Right renal cortex interstitium (tissue), 3 donors: ENCODE results near the gene C10orf90. TPM values are rescaled to one million over a fixed set of nuclear protein-coding genes. Genes with fewer than 3 reads are reported as not detected.

Source experiments
- DNase-seq, 3 donors: peaks; one replicate each; pipeline ENCODE4 v3.0.0-alpha.2; 2013; ENCODE audit warnings: low read depth in 3 of 3, low spot score in 2 of 3
- polyA plus RNA-seq, 3 donors: library from polyadenylated mRNA; unstranded; fragments of 120-200 nt; gene quantifications; one replicate each; pipeline ENCODE4 v1.2.1, GENCODE V29; 2013; ENCODE audit not compliant: insufficient read length in 3 of 3

The C10orf90 gene
- polyA plus RNA-seq, 3 donors: 0.31 to 1.2 (median 0.69) TPM

DNA sequence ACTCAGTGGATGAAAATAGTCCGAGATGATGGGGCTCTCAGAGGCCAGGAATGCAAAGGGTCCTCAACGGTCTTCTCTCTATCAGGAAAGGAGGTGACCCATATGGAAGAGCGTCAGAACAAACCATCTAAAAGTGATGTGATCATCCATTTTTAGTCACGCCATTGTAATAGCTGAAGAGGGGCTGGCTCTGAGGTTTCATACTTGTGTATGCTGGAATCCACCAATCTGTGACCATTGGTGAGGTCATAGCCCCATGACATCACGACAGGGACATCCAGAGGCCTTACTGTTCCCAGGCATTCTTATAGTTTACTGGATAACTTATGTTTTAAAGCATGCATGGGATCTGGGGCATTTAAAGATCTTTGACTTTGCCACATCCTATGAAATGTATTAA lies 83.6 kb downstream of the C10orf90 start:
- no peak for DNase-seq

DNA sequence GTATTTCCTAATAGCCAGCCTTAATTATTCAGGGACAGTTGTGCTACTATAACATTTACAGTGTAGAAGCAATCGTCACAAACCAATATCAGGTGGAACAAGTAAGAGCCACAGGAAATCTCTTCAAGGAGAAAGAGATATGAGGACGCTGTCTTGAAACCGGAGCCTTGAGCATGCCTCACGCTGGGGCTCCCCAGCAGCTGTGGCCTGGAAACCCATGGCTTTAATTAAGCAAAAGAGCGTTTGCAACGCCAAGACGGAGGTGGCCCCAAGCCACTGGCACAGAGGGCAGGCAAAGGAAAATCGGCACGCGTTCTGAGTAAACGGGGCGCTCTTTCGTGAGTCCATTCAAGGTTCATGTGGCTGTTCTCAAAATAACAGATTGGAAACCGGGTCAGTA lies 84.4 kb downstream of the C10orf90 start:
- no peak for DNase-seq

DNA sequence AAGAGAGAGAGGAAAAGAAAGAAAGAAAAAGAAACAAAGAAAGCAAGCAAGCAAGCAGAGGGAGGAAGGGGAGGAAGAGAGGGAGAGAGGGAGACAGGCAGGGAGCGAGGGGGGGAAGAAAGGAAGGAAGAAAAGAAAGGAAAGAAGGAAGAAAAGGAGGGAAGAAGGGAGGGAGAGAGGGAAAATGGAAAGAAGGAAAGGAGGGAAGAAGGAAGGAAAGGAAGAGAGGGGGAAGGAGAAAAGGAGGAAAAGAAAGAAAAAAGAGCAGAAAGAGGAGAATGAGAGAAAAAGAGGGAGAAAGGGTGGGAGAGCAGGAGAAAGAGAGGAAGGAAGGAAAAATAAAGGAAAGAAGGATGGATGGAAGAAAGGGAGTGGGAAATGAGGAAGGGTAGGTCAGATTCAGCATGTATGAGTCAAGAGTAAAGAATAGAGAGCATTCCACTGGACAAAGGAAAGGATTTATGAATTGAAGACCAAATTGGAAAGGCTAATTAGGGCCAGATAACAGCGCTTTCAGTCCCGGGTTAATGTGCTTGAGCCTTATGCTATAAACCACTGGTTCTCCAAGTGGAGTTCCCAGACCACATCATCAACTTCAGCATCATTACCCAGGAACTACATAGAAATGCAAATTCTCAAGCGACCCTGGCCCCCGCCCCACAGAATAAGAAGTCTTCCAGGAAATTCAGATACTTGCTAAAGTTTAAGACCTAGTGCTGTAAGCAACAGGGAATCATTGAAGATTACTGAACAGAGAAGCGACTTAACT lies 85.1 kb downstream of the C10orf90 start:
- no peak for DNase-seq

DNA sequence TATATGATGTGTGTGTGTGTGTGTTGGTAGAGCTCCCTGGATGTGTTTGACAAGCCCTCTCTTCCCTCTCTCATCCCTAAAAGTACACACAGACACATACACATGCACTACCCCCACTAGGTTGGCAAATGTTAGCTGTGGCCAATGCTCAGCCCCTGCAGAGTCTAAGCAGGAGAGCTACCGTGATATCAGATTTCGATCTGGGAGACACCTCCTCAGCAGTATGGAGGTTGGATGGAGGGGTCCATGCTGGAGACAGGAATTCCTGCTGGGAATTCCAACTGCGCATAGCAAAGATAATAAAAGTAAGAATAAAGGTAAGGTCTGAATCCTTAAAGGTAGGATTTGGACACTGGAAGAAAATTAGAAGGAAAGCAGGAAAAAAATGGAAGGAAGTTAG lies 85.7 kb downstream of the C10orf90 start:
- no peak for DNase-seq

DNA sequence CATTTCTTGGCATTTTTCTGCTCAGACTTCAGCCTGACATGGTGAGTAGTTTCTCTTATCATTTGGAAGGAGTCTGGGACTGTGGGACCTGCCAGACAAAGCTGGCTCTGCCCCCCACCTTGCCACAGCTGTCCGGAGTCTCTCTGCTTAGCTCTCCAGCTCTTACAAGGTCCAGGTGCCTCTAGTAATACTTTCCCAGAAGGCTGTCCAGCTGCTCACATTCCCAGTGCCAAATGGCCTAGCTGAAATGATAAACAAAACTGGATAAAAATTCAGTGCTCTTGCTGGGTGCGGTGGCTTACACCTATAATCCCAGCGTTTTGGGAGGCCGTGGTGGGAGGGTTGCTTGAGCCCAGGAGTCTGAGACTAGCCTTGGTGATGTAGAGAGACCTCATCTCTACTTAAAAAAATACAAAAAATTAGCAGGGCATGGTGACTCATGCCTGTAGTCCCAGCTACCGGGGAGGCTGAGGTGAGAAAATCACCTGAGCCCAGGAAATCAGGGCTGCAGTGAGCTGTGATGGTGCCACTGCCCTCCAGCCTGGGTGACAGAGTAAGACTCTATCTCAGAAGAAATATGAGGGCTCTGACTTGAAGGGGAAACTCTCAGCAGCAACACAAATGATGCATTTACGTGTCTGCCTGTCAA lies 86.8 kb downstream of the C10orf90 start:
- no peak for DNase-seq

DNA sequence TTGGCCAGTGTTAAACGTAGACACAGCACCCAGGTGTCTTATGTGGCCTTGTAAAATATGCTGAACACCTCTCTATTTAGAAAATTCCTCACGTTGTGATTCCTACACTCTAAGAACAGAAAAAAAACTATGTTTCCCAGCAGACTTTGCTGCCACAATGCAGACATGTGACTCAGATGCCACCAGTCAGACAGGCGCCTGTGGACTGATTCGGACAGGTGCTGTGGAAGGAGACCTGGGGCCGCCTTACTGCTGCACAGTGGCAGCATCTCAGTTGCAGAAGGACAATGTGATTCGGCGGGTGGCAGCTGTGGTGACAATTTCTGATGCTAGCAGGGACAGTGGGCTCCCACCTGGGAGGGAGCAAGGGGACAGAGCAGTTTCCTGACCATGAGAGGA lies 88.8 kb downstream of the C10orf90 start:
- no peak for DNase-seq

DNA sequence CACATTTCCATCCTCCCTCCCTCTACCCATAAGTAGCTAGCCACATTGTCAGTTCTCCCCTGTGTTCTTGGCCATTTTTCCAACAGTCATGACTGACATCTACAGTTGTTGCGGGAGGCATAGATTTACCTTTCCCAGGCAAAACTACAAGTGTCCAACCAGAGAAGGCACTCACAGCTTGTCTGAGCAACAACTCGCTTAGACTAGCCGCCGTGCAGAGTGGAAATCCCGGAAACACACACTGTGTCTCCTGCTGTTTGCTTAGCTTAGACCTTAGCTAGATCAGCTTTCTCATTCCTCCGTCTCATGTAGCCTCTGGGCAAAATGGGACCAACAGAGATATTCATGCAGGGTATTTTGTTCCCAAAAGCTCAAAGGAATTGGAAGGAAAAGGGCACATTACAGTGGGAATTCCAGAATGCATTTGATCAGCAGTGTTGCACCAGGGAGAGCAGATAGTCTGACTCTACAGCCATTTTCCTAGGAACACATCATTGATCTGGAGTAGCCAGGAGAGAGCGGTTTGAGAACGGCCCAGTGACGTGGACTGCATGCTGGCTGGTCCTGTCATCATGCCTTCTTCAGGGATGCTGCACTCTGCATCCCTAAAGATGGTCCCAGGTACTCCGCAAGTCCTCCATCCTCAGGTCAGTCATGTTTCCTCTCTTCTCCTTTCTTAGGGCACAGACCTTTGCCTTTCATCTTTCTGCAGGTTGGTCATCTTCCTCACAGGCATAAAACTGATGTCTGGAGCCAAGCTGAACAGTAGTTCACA lies 89.4 kb downstream of the C10orf90 start:
- no peak for DNase-seq

DNA sequence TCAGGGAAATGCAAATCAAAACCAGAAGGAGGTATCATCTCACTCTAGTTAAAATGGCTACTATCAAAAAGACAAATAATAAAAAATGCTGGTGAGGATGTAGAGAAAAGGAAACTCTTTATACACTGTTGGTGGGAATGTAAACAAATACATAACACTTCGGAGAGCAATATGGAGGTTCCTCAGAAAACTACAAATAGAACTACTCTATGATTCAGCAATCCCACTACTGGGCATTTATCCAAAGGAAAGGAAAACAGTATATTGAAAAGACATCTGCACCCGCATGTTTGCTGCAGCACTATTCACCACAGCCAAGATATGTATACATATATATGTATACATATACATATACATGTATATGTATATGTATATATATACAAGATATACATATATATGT lies 94.2 kb downstream of the C10orf90 start:
- DNase-seq: no peak

DNA sequence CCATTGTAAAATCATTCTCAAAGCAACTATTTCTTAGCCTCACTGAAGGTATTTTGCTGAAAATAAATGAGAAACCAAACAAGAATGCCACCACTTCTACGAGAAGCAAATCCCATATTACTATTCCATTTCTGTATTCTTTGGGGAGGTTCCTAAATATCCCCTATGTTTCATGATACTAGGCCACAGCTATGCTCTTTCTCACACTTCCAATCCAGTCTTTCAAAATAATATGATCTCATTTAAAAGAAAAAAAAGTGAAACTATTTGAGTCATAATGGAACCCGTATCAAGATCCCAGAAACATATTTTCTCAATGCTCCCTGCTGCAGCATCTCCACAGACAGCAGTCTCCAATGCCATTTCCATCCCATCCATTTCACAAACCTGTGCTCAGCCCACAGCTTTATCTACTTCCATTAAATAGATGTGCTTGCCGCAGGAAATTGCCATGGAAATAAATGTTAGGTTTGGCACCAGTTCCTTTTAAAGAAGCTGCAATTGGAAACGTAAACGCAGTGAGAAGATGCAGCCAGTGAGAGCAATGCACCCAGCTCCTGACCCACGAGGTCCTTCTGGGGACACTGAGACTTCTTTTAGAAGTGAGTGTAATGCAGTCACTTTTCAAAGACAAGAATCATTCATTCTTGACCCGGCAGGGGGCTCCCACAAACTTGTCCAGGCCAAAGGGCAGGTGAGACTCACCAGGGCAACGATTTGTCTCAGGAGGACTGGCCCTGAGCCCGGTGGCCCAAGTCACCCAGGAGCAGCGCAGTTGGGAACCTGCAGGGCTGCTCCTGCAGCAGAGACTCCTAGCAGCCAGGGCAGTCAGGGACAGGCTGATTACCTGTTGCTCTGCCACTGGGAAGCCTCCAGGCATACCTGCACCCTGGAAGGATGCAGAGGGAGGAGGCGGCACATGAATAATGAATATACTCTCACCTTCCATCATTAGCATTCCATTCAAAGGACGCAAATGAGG lies 99.6 kb downstream of the C10orf90 start:
- no peak for DNase-seq

DNA sequence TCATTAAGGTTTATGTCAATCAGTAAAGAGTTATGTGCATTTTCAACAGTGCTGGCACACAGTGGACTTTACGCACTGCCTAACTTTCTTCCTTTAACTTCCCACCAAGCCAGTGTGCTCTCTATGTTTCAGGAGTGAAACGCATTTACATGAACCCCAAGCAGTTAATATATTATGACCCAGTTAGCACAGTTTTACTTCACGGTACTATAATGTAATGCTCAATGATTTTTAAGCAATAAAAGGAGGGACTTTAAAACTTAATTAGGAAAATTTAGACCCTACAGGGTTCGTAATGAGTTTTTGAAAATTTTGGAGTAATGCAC lies 100.3 kb downstream of the C10orf90 start:
- DNase-seq: no peak

DNA sequence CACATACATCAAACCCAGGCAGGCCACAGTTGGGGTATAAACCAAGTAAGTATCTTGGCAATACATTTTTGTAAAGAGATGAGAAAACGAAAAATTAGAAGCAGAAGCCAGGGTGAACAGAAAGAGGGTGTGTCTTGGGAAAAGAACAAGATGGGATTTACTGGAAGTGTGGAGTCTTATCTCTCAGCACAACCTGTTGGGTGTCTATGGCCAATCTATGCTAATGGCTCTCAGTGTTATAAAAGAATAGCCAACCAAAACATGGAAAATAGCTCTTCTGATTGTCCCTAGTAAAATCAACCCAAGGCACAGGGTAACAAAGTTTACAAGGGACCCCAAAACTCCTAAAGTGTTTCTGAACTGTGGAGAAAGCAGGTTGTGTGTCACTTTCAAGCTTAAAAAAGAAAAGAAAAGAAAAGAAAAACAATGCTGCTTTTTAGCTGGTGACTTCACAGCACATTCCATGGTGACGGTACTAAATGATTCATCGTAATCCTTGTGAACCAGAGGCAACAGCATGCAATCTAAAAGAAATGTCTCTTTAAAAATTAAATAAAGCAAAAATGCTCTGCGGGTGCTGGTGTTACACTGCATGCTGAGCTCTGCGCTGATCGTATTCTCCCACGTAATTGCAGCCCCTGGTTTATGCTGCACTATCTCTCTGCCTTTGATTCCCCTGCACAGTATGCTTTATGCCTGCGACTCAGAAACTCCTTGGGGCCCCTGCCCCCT lies 100.8 kb downstream of the C10orf90 start:
- DNase-seq: no peak

DNA sequence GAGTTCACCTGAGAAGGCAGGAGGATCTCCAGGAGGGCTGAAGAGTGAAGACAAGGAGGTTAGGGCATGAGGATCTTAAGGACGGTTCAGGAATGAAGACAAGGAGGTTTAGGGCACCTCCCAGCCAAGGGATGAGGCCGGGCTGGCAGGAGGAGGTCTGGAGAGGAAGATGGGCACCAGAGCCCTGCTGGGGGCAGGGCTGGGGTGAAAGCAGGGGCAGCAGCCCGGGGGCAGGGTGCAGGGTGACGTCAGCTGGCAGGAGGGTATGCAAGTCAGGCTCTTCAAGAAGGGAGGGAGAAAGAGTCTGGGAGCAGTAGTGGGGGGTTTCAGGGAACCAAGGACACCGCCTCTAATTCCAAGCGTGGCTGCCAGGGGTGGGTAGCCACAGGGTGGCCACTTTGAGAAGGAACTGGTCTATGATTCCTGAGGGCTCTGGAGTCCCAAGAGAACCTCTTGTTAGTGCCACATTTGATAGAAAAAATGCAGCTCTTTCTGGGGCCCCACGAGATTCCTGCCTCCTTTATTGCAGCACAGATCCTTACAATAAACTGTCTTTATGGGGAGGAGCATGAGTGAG lies 101.6 kb downstream of the C10orf90 start:
- DNase-seq: no peak

DNA sequence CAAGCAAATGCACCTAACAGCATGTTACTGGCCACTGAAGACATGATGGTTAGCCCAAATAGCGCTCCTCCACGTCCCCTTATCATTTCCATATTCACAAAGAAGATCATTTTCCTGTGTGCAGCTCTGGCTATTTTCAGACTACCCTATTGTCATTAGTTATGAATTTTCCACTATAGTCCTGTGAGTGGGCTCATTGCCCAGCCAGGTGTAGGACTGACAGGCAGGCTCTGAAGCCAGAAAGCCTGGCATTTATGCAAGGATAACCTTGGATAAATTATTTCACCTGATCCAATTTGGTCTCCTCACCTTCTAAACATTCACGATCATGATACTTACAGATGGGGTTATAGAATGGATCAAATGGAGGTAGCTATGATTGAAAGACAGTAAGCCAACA lies 104.6 kb downstream of the C10orf90 start:
- no peak for DNase-seq

DNA sequence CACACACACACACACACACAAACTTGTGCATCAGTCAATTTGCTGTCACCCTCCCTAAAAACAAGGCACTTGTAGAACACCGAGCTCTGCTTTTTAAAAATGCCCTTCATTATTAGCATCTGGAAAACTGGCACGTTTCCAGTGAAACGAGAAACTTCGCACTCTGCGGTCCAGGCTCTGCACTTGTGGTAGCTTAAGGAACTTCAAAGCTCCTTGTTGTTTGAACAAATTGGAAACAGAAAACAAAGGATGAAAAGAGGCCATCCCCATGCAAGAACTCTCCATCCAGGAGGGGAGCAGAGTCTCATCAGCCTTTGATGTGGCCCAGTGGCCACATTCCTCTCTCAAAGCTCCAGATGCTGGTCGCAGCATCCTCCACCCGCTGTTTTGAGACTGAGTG lies 105.1 kb downstream of the C10orf90 start:
- DNase-seq: no peak

DNA sequence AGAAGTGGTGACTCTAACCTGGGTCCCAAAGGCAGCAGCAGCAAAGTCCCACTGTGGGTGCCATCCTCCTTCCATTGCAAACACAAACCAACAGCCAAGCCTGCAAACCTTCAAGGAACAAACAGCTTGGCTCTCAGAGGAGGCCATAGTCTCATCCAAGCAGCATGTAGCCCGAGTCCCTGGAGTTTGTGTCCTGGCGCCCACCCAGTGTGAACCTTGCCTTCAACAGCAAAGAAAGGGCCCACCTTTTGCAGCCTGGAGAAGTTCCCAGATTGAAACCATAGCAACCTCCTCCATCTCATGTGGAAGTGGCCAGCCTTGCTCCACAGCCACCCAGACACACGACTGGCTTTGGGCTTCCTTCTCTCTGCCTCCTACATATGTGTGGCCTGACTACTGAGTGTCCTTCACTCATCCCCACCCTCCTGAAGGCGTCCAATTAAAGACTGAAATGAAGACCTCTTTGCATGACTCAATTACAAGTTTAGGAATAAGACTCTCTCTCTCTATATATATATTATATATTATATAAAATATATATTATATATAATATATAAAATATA lies 106.1 kb downstream of the C10orf90 start:
- DNase-seq: no peak

DNA sequence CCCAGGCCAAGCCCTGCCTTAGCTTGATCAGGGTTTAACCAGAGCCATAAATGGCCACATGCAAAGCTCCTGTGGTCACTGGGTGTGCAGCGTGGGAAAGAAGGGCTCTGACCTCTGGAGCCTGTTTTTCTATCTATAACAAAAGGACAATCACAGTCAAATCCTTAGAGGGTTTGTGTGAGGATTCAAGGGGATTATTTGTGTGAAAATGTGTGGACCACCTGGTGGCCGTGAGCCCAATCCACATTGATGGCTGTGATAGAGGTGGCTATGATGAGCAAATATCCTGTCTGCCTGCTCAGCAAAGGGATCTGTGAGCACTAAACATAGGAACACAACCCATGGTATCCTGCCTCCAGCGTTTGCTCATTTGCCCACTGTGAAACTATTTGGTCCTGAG lies 107.1 kb downstream of the C10orf90 start:
- no peak for DNase-seq

DNA sequence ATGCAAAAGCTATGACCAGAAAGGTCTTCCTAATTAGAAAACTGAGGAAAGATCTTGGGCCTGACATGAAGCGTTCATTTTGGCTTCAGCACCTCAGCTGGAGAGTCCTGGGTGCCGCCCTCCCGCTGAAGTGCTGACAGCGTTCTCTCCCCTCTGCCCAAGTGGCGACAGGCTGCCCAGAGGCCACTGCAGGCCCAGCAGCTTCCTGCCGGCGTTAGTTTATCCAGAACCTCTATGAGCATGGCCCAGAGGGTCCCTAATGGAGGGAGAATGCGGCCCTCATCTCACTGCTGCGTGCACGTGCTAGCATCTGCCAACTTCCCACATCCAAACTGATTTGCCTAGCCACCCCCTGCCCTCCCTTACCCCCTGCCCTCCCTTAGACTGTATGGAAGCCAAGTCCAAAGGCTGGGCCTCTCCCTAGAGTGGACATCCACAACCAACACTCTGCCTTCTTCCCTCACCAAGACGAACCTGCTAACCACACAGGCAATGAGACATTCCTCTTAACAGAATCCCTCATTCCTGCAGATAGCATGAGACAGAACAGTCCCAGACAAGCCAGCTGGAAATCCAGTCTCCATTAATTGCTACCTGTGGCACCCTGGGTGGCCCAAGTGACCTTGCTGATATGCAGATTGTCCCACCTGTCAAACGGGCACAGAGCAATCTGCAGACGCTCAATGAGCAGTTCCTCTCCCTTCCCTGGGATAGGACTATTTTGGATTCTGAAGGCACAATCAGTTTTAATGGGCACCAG lies 108.4 kb downstream of the C10orf90 start:
- DNase-seq: no peak

DNA sequence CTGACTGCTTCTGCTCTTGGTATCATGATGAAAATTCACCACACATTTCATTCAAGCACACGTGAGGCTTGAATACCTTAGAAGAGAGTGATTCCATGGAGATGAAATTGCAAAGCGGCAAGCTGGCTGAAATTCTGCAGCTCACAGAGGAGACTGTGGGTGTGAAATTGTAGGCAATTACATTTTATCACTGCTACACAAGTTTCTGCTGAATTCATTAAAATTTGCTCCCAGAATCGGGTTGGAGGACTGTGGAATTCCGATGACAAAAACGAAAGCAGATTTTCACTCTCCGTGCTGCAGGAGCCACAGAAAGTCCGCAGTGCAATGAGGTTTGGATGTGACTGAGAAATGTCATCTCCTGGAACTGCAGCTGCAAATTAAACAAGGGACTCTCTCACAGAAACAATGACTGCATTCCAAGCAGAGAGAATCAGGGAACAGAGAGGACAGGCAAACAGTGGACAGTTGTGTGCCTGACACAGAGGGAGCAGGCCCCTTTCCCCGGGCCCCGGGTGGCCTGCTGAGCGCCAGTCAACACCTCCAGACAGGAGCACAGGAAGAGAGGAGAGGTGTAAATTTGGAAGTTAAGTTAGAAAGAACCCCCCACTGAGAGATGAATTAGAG lies 109.1 kb downstream of the C10orf90 start:
- DNase-seq: no peak
